GM10266 (cell line): ENCODE data around the gene CAPN1.

Experiments used
- DNase-seq: peaks from one replicate; pipeline ENCODE4 v3.0.0; 2012; ENCODE audit errors: extremely low spot score
- TF ChIP-seq, protein P1 (sequence below): IDR thresholded peaks from 2 replicates; pipeline ENCODE4 v1.5.1; 2012; ENCODE audit warnings: mild to moderate bottlenecking, low read depth; ENCODE audit not compliant: control insufficient read depth, insufficient read depth; ENCODE audit errors: missing control alignments

CAPN1 gene

DNA sequence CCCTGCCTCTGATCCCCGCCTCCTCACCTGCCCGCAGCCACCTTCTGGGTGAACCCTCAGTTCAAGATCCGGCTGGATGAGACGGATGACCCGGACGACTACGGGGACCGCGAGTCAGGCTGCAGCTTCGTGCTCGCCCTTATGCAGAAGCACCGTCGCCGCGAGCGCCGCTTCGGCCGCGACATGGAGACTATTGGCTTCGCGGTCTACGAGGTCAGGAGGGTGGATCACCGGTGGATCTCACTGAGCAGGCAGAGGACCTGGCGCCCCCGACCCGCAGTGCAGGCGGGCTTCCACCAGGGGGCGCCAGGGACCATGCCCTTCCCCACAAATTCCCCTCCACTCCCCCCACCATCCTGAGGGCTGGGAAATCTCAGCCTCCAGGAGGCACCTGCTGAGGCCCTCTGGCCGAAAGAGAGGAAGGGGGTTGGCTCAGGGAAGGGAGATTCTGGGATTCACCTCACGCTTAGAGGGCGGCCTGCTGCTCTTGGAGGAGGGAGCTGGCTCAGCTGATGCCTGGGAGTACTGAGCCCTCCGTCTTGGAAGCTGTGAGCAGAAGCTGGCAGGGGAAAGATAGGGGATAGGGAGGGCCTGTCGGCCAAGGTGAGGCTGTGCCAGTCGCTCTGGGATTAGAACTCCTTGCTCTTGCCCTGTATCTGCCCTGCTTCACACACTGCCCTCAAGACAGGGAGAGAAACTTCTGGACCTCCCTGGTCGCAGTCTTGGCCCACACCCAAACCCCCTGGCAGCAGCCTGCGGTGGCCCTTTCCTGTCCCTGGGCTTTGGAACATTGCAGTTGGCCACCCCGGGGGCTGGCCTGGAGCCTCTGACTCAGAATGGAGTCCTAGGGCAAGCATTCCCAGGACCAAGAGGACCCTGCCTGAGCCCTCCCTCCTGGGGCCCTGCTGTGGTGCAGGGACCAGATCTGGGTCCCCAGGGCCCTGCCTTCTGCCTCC, 23.2 kb downstream of the CAPN1 start:
- TF ChIP-seq, protein P1, sequence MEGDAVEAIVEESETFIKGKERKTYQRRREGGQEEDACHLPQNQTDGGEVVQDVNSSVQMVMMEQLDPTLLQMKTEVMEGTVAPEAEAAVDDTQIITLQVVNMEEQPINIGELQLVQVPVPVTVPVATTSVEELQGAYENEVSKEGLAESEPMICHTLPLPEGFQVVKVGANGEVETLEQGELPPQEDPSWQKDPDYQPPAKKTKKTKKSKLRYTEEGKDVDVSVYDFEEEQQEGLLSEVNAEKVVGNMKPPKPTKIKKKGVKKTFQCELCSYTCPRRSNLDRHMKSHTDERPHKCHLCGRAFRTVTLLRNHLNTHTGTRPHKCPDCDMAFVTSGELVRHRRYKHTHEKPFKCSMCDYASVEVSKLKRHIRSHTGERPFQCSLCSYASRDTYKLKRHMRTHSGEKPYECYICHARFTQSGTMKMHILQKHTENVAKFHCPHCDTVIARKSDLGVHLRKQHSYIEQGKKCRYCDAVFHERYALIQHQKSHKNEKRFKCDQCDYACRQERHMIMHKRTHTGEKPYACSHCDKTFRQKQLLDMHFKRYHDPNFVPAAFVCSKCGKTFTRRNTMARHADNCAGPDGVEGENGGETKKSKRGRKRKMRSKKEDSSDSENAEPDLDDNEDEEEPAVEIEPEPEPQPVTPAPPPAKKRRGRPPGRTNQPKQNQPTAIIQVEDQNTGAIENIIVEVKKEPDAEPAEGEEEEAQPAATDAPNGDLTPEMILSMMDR = peak; percentile 80
- DNase-seq = peak; percentile 83

DNA sequence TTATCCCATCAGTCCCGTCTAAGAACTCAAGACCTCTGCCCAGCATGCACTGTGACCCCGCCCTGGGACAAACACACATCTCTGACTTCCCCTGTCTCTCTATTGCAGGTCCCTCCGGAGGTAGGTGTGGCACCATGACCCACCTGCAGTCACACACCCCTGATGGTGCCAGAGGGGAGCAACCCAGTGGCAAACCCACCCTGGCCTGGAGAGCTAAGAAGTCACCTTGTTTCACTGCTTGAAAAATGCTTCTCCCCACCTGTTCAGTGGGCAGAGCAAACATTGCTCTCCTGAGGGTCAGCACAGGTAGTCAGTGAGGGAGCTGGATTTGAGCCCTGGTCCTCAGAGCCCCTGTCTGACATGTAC, 23.9 kb downstream of the CAPN1 start:
- DNase-seq = no peak
- TF ChIP-seq, protein P1 = no peak

GRCh38 chr11:65206441-65206841, 24.7 kb downstream of the CAPN1 start:
- no peak for DNase-seq
- TF ChIP-seq, protein P1 = no peak

DNA sequence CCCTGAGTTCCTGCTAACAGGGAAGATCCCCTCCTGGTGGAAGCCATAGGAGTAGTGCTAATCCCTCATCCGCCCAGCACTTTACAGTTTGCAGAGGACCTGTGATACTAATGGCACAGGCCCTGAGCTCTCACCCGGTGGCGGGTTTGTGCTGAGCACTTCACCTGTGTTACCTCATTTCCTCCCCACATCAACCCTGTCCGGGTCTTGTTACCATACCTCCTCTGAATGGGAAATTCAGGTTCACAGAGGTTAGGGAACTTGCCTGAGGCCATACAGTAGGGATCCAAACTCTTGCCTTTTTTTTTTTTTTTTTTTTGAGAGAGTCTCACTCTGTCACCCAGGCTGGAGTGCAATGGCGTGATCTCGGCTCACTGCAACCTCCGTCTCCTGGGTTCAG, 25.2 kb downstream of the CAPN1 start:
- no peak for DNase-seq
- TF ChIP-seq, protein P1 = no peak

DNA sequence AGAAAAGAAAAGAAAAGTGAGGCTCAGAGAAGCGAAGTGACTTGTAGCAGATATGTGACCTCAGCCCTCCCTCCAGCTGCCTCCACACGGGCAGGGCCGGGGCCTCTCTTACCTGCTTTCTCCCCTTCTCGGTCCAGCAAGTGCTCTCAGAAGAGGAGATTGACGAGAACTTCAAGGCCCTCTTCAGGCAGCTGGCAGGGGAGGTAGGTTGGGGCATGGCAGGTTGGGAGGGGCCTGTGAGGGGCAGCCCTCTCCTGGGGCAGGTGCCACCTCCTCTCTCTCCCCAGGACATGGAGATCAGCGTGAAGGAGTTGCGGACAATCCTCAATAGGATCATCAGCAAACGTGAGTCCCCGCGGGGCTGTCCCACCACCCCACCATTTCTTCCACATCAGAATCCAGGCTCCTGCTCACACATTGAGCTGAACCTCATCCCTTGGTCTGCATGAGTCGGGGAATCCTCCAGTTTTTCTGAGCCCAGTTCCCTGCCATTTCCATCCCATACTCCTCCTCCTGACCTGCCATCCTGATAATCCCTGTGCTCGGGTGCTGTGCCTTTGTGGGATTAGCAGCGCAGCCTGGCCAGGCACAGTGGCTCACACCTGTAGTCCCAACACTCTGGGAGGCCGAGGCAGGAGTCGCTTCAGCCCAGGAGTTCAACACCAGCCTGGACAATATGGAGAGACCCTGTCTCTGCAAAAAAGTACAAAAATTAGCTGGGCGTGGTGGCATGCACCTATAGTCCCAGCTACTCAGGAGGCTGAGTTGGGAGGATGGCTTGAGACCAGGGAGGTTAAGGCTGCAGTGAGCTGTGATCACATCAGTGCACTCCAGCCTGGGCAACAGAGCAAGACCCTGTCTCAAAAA, 26.4 kb downstream of the CAPN1 start:
- no peak for DNase-seq
- TF ChIP-seq, protein P1 = no peak

GRCh38 chr11:65208785-65209710, 27.3 kb downstream of the CAPN1 start:
- TF ChIP-seq, protein P1 = no peak

More at GRCh38 chr11:65208785-65209710, 27.3 kb downstream of the CAPN1 start:
- no peak for DNase-seq
